ENCODE measurements around the gene FAR2.
"Not testable (repeated sequence)": the region's sequence is repeated elsewhere in the genome, so short reads cannot be mapped to it uniquely, and the experiment has no call there.

The FAR2 gene

DNA sequence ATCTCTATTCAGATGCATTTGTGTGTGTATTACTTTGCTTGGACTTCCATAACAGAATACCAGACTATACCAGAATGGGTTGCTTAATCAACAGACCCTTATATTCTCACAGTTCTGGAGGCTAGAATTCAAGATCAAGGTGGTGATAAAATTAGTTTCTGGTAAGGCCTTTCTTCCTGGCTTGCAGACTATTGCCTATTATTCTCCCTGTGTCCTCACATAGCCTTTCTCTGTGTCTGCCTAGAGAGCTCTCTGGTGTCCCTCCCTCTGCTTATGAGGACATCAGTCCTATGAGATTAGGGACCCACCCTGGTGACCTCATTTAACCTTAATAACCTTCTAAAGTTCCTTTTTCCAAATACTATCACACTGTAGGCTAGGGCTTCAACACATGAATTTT lies 106.0 kb downstream of the FAR2 start:
- no peaks in the 10 kb centered on the region for H3K36me3 ChIP-seq (ENCODE audit: control insufficient read depth in 1 of 2, insufficient read depth in 2 of 2, low read length in 2 of 2)
- H3K27ac ChIP-seq (ENCODE audit: low read depth, low read length): no peak overlapping the region
- H3K4ac ChIP-seq (ENCODE audit: low read depth, low read length): no peak overlapping the region

GRCh38 chr12:29256598-29256997 lies 107.5 kb downstream of the FAR2 start:
- no peak overlapping the region for H3K4me2 ChIP-seq (ENCODE audit: low read length)
- H3K9ac ChIP-seq (ENCODE audit: low read length): no peak overlapping the region
- no CpG with 5 or more reads among the region's 21 CpGs for WGBS (ENCODE audit: extremely low coverage, insufficient coverage, insufficient read length)
- no peak overlapping the region for H3K4me3 ChIP-seq (ENCODE audit: low read depth, low read length)
- no peaks in the 10 kb centered on the region for H3K79me2 ChIP-seq (ENCODE audit: control insufficient read depth, insufficient read depth, low read length, poor library complexity)
- H4K12ac ChIP-seq (ENCODE audit: low read depth, low read length): no peak overlapping the region
- no peak for DNase-seq
- H2BK5ac ChIP-seq (ENCODE audit: low read depth, low read length, poor library complexity): no peak overlapping the region
- H3K79me1 ChIP-seq (ENCODE audit: low read length): no peaks in the 10 kb centered on the region
- H2AFZ ChIP-seq (ENCODE audit: insufficient read depth, low read length, poor library complexity): no peak overlapping the region
- no peaks in the 10 kb centered on the region for H3K36me3 ChIP-seq (ENCODE audit: control insufficient read depth in 1 of 2, insufficient read depth in 2 of 2, low read length in 2 of 2)
- no peaks in the 10 kb centered on the region for H3K27me3 ChIP-seq (ENCODE audit: insufficient read depth, low read length)
- no peak overlapping the region for H3K27ac ChIP-seq (ENCODE audit: low read depth, low read length)
- H4K8ac ChIP-seq (ENCODE audit: low read depth, low read length): no peak overlapping the region
- H2BK12ac ChIP-seq (ENCODE audit: low read length): no peak overlapping the region
- no peaks in the 10 kb centered on the region for H3K4me1 ChIP-seq (ENCODE audit: control insufficient read depth in 1 of 2, insufficient read depth in 2 of 2, low read length in 2 of 2)
- H3K14ac ChIP-seq (ENCODE audit: low read length): no peak overlapping the region
- H3K23ac ChIP-seq (ENCODE audit: low read length): no peak overlapping the region
- no peak overlapping the region for H3K4ac ChIP-seq (ENCODE audit: low read depth, low read length)
- H3K9me3 ChIP-seq (ENCODE audit: insufficient read depth, low read depth, low read length): no peaks in the 10 kb centered on the region
- no peak overlapping the region for H2AK5ac ChIP-seq (ENCODE audit: low read length)
- no peak overlapping the region for H4K91ac ChIP-seq (ENCODE audit: low read depth, low read length)
- no peak overlapping the region for H2BK120ac ChIP-seq (ENCODE audit: insufficient read depth, low read length, poor library complexity)
- H3K18ac ChIP-seq (ENCODE audit: low read length): no peak overlapping the region

More for the DNA sequence above, 106.0 kb downstream of the FAR2 start:
- no peaks in the 10 kb centered on the region for H3K9me3 ChIP-seq (ENCODE audit: insufficient read depth, low read depth, low read length)
- no peak overlapping the region for H3K4me3 ChIP-seq (ENCODE audit: low read depth, low read length)
- no peaks in the 10 kb centered on the region for H3K79me1 ChIP-seq (ENCODE audit: low read length)
- no peak overlapping the region for H2BK120ac ChIP-seq (ENCODE audit: insufficient read depth, low read length, poor library complexity)
- no peak overlapping the region for H4K12ac ChIP-seq (ENCODE audit: low read depth, low read length)
- H3K23ac ChIP-seq (ENCODE audit: low read length): no peak overlapping the region
- no peak overlapping the region for H2AFZ ChIP-seq (ENCODE audit: insufficient read depth, low read length, poor library complexity)
- H3K4me1 ChIP-seq (ENCODE audit: control insufficient read depth in 1 of 2, insufficient read depth in 2 of 2, low read length in 2 of 2): no peaks in the 10 kb centered on the region
- H2BK5ac ChIP-seq (ENCODE audit: low read depth, low read length, poor library complexity): no peak overlapping the region
- no peak overlapping the region for H3K14ac ChIP-seq (ENCODE audit: low read length)
- no peak overlapping the region for H3K9ac ChIP-seq (ENCODE audit: low read length)
- no peak overlapping the region for H2AK5ac ChIP-seq (ENCODE audit: low read length)
- H3K79me2 ChIP-seq (ENCODE audit: control insufficient read depth, insufficient read depth, low read length, poor library complexity): no peaks in the 10 kb centered on the region
- H4K91ac ChIP-seq (ENCODE audit: low read depth, low read length): no peak overlapping the region
- H3K4me2 ChIP-seq (ENCODE audit: low read length): no peak overlapping the region
- DNase-seq: peak; percentile 66 to 88
- H2BK12ac ChIP-seq (ENCODE audit: low read length): no peak overlapping the region
- no peak overlapping the region for H3K18ac ChIP-seq (ENCODE audit: low read length)
- no peak overlapping the region for H4K8ac ChIP-seq (ENCODE audit: low read depth, low read length)
- no peaks in the 10 kb centered on the region for H3K27me3 ChIP-seq (ENCODE audit: insufficient read depth, low read length)

DNA sequence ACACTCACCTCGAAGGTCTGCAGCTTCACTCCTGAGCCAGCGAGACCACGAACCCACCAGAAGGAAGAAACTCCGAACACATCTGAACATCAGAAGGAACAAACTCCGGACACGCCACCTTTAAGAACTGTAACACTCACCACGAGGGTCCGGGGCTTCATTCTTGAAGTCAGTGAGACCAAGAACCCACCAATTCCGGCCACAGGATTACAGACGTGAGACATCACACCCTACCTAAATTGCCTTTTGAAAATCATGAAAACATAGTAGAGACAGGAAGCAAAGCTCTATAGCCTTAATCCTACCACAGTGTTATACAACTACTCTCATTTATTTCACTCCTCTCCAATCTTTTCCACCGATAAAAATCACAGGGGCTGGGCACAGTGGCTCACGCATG lies 108.6 kb downstream of the FAR2 start:
- peak in 1 of 2 donors; percentile 58 for DNase-seq
- not testable (repeated sequence) for H3K79me1 ChIP-seq (ENCODE audit: low read length); H3K9me3 ChIP-seq (ENCODE audit: insufficient read depth, low read depth, low read length); H3K9ac ChIP-seq (ENCODE audit: low read length); H4K12ac ChIP-seq (ENCODE audit: low read depth, low read length); H4K91ac ChIP-seq (ENCODE audit: low read depth, low read length); H3K4ac ChIP-seq (ENCODE audit: low read depth, low read length); H3K36me3 ChIP-seq (ENCODE audit: control insufficient read depth in 1 of 2, insufficient read depth in 2 of 2, low read length in 2 of 2); H2BK5ac ChIP-seq (ENCODE audit: low read depth, low read length, poor library complexity); H4K8ac ChIP-seq (ENCODE audit: low read depth, low read length); H2BK120ac ChIP-seq (ENCODE audit: insufficient read depth, low read length, poor library complexity); H3K14ac ChIP-seq (ENCODE audit: low read length); H3K79me2 ChIP-seq (ENCODE audit: control insufficient read depth, insufficient read depth, low read length, poor library complexity); H3K27me3 ChIP-seq (ENCODE audit: insufficient read depth, low read length); H3K23ac ChIP-seq (ENCODE audit: low read length); H3K4me2 ChIP-seq (ENCODE audit: low read length); H3K18ac ChIP-seq (ENCODE audit: low read length); H2AK5ac ChIP-seq (ENCODE audit: low read length); H3K4me1 ChIP-seq (ENCODE audit: control insufficient read depth in 1 of 2, insufficient read depth in 2 of 2, low read length in 2 of 2); H2AFZ ChIP-seq (ENCODE audit: insufficient read depth, low read length, poor library complexity); H2BK12ac ChIP-seq (ENCODE audit: low read length); H3K27ac ChIP-seq (ENCODE audit: low read depth, low read length); H3K4me3 ChIP-seq (ENCODE audit: low read depth, low read length)
- WGBS (ENCODE audit: extremely low coverage, insufficient coverage, insufficient read length): 100% methylated on average over 1 of the region's 12 CpGs

GRCh38 chr12:29264424-29264823 lies 115.3 kb downstream of the FAR2 start:
- H3K9ac ChIP-seq (ENCODE audit: low read length): no peak overlapping the region
- H4K8ac ChIP-seq (ENCODE audit: low read depth, low read length): no peak overlapping the region
- H3K79me2 ChIP-seq (ENCODE audit: control insufficient read depth, insufficient read depth, low read length, poor library complexity): no peaks in the 10 kb centered on the region
- no peaks in the 10 kb centered on the region for H3K9me3 ChIP-seq (ENCODE audit: insufficient read depth, low read depth, low read length)
- no peak for DNase-seq
- H3K36me3 ChIP-seq (ENCODE audit: control insufficient read depth in 1 of 2, insufficient read depth in 2 of 2, low read length in 2 of 2): no peaks in the 10 kb centered on the region
- H3K27ac ChIP-seq (ENCODE audit: low read depth, low read length): no peak overlapping the region
- no peak overlapping the region for H2AFZ ChIP-seq (ENCODE audit: insufficient read depth, low read length, poor library complexity)
- H2BK120ac ChIP-seq (ENCODE audit: insufficient read depth, low read length, poor library complexity): no peak overlapping the region
- no peak overlapping the region for H2BK12ac ChIP-seq (ENCODE audit: low read length)
- no peak overlapping the region for H4K91ac ChIP-seq (ENCODE audit: low read depth, low read length)
- no peak overlapping the region for H3K18ac ChIP-seq (ENCODE audit: low read length)
- H3K4ac ChIP-seq (ENCODE audit: low read depth, low read length): no peak overlapping the region
- peaks cover 2% of the 10 kb centered on the region for H3K79me1 ChIP-seq (ENCODE audit: low read length)
- H2BK5ac ChIP-seq (ENCODE audit: low read depth, low read length, poor library complexity): no peak overlapping the region
- peaks cover 0 to 3% of the 10 kb centered on the region in 2 experiments for H3K4me1 ChIP-seq (ENCODE audit: control insufficient read depth in 1 of 2, insufficient read depth in 2 of 2, low read length in 2 of 2)
- H3K4me2 ChIP-seq (ENCODE audit: low read length): no peak overlapping the region
- H3K4me3 ChIP-seq (ENCODE audit: low read depth, low read length): no peak overlapping the region
- no peaks in the 10 kb centered on the region for H3K27me3 ChIP-seq (ENCODE audit: insufficient read depth, low read length)
- H3K23ac ChIP-seq (ENCODE audit: low read length): no peak overlapping the region
- no peak overlapping the region for H3K14ac ChIP-seq (ENCODE audit: low read length)
- H2AK5ac ChIP-seq (ENCODE audit: low read length): no peak overlapping the region
- no peak overlapping the region for H4K12ac ChIP-seq (ENCODE audit: low read depth, low read length)
